Middle frontal gyrus (tissue), 1 donor: Measurements from ENCODE around the gene SYNE2.
"Not testable (repeated sequence)": the region's sequence is repeated elsewhere in the genome, so short reads cannot be mapped to it uniquely, and the experiment has no call there.

Experiments used
- DNase-seq: peaks from one replicate; pipeline ENCODE4 v3.0.0-alpha.2; 2015; ENCODE audit warnings: low spot score; ENCODE audit errors: extremely low spot score

The SYNE2 gene, protein sequence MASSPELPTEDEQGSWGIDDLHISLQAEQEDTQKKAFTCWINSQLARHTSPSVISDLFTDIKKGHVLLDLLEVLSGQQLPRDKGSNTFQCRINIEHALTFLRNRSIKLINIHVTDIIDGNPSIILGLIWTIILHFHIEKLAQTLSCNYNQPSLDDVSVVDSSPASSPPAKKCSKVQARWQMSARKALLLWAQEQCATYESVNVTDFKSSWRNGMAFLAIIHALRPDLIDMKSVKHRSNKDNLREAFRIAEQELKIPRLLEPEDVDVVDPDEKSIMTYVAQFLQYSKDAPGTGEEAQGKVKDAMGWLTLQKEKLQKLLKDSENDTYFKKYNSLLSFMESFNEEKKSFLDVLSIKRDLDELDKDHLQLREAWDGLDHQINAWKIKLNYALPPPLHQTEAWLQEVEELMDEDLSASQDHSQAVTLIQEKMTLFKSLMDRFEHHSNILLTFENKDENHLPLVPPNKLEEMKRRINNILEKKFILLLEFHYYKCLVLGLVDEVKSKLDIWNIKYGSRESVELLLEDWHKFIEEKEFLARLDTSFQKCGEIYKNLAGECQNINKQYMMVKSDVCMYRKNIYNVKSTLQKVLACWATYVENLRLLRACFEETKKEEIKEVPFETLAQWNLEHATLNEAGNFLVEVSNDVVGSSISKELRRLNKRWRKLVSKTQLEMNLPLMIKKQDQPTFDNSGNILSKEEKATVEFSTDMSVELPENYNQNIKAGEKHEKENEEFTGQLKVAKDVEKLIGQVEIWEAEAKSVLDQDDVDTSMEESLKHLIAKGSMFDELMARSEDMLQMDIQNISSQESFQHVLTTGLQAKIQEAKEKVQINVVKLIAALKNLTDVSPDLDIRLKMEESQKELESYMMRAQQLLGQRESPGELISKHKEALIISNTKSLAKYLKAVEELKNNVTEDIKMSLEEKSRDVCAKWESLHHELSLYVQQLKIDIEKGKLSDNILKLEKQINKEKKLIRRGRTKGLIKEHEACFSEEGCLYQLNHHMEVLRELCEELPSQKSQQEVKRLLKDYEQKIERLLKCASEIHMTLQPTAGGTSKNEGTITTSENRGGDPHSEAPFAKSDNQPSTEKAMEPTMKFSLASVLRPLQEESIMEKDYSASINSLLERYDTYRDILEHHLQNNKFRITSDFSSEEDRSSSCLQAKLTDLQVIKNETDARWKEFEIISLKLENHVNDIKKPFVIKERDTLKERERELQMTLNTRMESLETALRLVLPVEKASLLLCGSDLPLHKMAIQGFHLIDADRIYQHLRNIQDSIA (N-terminal part only)

DNA sequence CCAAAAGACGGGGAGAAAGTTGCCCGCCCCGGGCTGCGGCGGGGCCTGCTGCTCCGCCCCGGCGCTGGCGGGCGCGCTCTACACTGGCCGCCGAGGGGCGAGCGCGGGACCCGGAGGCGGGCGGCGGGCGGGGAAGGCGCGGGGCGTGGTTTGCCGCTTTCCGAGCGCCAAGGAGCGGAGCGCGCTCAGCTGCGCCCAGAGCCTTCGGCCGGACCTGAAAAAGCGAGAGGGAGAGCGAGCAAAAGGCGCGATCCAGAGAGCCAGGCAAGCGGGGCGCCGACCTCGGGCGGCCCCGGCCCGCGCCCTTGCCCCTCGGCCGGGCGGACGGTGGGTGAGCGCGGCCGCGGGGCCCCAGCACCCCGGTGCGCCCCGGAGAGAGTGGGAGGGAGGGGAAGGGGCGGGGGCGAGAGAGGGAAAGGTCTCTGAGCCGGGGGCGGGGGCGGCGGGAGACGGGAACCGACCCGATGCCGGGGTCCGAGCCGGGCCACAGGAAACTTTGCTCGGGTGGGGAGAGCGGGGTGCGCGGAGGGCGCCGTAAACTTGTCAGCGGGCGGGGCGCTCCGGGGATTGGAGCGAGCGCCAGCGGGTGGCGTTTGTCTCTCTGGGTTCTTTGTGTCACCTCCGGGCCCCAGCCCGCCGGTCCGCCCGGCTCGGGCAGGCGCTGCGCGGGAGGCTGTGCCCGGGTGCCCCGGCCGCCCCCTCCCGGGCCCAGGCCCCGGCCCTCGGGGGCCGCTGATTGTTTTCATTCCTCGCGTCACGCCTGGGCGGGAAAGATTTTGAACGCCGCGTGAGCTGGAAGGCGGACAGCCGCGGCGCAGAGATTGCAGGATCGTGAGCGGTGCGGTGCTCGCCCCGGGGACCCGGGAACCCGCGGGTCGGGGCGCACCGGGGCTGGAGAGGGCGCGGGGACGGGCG is at the start of gene SYNE2:
TSS of gene SYNE2 (plus strand) at position 188 of the 915 bp plus-strand sequence. CDS start 56,145 bp downstream, outside the sequence.
- DNase-seq: peak; percentile 3

DNA sequence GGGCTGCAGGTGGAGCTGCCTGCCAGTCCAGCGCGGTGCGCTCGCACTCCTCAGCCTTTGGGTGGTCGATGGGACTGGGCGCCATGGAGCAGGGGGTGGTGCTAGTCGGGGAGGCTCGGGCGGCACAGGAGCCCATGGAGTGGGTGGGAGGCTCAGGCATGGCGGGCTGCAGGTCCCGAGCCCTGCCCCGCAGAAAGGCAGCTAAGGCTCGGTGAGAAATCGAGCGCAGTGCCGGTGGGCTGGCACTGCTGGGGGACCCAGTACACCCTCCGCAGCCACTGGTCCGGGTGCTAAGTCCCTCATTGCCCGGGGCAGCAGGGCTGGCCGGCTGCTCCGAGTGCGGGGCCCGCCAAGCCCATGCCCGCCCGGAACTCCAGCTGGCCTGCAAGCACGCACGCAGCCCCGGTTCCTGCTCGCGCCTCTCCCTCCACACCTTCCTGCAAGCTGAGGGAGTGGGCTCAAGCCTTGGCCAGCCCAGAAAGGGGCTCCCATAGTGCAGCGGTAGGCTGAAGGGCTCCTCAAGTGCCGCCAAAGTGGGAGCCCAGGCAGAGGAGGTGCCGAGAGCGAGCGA is 49.5 kb upstream of the SYNE2 start:
- DNase-seq: not testable (repeated sequence)

DNA sequence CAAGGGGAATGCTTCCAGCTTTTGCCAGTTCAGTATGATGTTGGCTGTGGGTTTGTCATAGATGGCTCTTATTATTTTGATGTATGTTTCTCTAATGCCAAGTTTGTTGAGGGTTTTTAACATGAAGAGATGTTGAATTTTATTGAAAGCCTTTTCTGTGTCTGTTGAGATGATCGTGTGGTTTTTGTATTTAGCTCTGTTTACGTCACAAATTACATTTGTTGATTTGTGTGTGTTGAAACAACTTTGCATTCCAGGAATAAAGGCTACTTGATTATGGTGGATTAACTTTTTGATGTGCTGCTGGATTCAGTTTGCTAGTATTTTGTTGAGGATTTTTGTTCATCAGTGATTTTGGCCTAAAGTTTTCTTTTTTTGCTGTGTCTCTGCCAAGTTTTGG is 46.7 kb upstream of the SYNE2 start:
- not testable (repeated sequence) for DNase-seq

DNA sequence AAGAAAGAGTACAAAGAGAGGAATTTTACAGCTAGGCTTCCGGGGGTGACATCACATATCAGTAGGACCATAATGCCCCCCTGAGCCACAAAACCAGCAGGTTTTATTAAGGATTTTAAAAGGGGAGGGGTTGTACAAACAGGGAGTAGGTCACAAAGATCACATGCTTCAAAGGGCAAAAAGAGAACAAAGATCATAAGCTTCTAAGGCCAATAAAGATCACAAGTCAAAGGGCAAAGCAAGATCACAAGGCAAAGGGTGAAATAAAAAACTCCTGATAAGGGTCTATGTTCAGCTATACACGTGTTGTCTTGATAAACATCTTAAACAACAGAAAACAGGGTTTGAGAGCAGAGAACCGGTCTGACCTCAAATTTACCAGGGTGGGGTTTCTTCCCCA is 41.1 kb upstream of the SYNE2 start:
- not testable (repeated sequence) for DNase-seq

DNA sequence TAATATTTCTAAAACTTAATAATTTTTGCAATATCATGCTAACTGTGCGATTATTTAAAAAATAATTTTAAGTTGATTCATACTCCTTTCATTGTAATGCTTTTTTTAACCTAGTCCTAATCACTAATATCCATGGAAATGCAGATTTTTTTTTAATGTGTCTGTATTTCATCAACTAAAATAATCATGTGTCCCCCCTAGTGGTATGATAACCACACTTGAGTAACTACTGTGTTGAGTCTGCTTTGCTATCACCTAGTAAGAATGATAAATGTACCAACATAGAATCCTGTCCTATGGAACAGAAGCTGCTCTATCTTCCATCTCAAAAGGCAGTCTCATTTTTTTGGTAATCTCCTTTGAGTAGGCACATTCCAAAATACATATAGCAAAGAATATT is 19.1 kb upstream of the SYNE2 start:
- no peak for DNase-seq

DNA sequence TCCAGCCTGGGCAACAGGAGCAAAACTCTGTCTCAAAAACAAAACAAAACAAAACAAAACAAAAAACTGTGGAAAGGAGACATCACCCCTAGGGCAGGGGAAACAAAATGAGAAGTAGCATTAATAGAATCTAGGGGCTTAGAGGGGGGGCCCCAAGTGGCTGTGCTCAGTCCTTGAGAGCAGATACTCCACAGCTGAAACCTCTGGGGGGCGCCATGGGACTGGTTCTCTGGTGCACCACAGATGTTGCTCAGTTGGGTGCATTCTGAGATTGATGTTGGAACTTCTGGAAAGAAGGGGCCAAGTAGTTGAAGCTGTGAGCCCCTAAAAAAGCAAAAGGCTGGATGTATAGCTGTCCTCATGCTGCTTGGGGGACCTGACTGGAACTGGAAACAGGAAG is 11.8 kb upstream of the SYNE2 start:
- DNase-seq: no peak

DNA sequence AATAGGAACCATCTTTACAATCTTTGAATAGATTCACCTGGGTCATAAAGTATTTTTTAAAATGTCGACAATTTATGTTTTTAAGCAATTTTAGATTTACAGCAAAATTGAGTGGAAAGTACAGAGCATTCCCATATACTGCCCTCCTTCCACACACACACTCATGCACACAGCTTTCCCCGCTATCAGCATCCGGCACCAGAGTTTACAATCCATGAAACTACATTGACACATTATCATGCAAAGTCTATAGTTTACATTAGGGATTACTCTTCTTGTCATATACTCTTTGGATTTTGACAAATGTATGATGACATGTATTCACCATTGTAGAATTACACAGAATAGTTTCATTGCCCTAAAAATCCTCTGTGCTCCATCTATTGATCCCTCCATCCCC is 9.0 kb upstream of the SYNE2 start:
- DNase-seq: no peak

DNA sequence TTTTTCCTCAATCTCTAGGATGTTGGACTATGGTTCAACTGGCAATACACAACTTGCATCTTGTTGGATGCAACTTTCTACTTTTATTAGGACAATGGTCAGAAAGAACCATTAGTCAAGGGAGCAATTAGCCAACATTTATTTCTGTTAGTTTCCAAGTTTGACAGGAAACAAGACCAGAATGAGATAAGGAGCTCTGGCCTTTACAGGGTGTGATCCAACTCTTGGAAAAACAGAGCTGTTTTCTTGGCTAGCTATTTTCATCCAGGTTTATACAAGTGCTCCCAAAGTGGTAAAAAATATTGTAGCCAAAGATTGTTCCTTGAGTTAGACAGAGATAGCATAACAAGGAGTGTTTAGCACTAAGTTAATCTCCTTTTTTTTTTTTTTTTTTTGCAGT is 3.9 kb upstream of the SYNE2 start:
- no peak for DNase-seq

DNA sequence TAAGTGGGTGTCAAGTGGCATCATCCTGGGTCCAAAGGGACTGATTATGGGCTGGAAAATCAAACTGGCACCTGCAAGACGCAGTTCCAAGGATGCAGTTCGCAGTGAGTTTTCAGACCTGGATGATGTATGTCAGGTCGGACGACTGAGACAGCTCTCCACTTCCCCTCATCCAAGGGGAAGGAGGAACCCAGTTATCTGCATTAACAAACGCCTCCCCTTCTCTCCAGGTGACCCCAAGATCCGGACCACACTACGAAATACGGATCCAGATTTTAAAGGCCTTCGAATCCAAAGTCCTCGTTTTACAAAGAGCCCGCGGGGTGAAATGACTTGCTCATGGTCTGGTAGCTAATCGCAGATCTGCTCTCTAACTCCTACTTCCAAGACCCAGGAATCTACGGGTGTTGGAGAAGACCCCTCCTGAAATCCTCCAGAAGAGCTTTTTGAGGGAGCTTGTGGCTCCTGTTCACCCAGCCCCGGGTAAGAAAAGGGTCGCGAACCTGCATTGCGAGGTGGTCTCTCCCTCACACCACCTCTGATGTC is 460 bp upstream of the SYNE2 start:
- DNase-seq: no peak

DNA sequence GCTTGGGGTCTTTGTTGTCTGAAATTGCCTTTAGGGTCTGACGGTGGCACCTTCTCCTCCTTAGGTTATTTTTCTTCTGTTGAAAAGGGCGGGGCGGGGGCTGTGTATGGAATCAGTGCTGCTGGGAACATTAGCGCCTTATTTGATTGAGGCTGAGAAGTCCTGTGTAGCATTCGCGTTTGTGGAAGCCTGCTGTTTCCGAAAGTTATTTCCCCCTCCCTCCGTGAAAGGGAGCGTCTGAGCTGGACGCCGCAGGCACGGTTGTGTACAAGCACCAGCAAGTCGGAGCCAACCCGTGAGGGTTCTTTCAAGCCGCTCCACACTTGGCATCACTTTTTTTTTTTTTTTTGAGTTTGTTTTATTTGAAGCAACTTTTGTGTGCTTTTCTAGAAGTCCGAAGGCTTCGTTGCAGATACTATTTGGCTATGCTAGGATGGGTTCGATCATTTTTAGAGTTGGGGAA is 1.1 kb downstream of the SYNE2 start:
- DNase-seq: no peak

DNA sequence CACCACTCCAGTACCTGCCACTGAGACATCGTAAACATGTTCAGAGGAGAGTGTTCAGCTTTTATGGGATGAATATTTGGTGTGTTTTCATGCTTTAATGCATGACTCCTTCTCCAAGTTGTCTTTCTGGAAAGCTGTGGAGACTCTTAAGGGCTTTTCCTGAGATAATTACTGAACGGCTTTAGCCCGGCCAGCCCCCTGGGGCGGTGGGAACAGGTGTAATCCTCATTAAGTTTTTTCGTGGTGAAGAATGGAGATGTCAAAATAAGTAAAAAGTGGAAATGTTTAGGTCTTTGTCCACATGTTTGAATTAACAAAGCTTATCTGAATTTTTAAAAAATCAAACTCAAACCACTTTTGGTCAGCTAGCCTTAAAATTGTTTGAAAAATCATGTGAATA is 1.5 kb downstream of the SYNE2 start:
- no peak for DNase-seq

DNA sequence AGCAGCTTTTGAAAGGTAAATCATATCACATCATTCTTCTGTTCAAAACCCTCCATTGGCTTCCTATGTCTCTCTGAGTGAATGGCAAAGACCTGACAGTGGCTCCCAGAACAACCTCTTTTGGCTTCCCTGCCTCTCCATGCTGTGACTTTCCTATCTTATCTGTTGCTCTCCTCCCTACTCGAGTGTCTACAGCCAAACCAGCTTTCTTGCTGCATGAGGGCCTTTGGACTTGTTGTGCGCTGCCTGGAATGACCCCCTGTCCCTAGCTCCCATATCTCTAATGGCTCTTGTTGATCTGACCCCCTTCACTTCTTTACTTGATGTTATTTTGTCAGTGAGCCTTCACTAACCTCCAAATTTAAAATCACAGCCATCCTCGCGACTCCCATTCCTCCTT is 2.5 kb downstream of the SYNE2 start:
- DNase-seq: no peak

DNA sequence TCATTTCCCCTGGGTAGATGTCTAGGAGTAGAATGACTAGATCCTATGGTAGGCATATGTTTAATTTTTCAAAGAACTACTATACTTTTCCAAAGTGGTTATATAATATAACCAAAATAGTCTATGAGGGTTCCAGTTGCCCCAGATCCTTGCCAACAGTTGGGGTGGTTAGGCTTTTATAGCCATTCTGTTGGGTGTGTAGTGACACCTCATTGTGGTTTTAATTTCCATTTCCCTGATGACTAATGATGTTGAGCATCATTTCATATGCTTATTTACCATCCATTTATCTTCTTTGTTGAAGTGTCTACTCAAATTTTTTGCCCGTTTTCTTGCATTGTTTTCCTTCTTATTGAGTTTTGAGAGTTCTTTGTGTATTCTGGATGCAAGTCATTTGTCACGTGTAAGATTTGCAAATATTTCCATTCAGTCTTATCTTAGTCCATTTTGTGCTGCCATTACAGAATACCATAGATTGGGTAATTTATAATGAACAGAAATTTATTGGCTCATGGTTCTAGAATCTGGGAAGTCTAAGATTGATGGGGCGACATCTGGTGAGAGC is 4.7 kb downstream of the SYNE2 start:
- no peak for DNase-seq

DNA sequence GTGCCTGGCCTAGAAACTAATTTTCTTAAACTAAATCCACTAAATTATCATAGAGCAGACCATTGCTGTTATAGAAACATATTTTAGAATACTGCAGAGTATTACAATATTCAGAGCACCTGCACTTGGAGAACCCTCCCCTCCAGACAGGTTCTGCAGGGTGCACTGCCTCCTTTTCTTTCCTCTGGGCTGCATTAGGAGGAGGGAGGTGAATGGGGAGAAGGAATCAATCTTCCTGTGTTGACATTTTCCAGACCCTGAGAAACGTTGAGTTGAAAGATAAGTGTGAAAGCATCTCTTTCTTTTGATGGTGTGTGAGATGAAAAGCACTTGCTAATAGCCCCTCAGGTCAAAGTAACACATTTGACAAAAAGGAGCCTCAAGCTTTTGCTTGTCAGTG is 7.3 kb downstream of the SYNE2 start:
- no peak for DNase-seq

DNA sequence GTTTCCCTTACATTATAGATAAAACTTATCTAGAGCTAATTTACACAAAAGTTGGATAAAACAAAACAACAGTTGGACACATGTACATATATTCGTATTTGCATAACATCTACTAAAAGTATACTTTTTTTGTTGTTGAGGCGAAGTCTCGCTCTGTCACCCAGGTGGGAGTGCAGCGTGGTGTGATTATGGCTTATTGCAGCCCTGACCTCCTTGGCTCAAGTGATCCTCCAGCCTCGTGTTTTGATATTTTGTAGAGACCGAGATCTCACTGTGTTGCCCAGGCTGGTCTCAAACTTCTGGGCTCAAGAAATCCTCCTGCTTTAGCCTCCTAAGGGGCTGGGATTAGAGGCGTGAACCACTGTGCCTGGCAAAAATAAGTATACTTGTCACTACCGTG is 9.4 kb downstream of the SYNE2 start:
- DNase-seq: no peak

DNA sequence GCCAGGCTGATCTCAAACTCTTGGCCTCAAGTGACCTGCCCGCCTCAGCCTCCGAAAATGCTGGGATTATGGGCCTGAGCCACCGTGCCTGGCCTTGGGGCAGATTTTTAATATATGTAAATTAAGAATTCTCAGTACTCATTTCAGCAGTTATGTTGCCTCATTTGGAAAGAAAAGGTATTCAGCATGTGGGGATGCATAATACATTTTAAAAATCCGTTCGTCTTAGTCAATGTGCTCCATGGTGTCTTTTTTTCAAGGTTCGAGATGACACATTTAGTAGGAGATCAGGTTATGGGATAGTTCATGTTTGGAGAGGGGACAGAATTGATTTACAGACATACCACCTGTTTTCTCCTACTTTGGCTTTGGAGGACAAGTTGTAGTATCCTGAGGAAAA is 10.2 kb downstream of the SYNE2 start:
- DNase-seq: no peak

DNA sequence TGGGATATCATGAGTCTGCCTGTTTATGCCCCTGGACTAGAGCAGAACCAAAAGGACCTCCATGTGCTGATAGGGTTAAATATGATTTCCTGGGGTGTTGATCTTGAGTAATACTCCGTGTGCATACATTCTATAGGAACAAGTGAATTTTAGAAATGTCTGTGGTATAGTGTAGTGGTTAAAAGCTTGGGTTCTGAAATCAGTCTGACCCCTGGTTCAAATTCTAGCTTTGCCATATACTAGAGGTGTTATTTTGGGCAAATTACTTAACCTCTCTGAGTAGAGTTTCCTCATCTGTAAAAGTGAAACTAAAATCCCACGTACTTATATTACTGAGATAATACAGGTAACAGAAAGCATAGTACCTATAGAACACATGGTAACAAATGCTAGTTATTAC is 12.0 kb downstream of the SYNE2 start:
- DNase-seq: not testable (repeated sequence)

DNA sequence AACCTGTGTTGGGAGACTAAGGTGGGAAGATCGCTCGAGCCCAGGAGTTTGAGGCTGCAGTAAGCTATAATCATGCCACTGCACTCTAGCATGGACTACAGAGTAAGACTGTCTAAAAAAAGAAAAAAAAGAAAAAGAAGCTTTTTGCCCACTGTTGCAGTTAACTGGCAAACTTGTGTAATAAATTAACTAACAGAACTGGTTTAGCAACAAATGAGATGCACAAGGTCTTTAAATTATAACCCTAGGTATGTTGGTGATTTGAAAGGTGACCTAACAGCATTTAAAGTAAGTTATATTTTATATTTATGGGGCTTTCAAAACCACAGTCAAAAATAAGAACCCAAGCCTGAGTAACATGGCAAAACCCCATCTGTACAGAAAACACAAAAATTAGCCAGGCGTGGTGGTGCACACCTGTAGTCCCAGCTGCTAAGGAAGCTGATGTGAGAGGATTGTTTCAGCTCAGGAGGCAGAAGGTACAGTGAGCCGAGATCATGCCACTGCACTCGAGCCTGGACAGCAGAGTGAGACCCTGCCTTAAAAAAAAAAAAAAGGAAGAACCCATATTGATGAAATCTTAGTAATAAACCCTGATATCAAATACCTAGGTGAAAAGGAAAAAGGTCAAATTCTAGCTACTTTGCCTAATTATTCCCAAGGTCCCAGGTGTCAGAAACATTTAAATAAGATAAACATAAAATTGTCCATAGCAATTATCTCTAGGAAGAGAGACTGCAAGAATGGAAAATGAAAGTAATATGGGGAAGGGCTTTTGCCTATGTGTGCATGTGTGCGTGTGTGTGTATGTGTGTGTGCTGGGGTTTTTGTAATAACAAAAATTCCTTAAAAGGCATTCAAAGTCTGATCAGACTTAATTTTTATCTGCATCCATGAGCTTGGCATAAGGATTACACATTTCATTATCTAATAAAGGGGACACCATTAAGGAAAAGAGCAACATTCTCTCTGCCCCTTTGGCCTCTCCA is 15.4 kb downstream of the SYNE2 start:
- no peak for DNase-seq
